HepG2 (cell line): ENCODE measurements around the gene SLC34A2. TPM values are rescaled to one million over a fixed set of nuclear protein-coding genes. Genes with fewer than 3 reads are reported as not detected.
A peak's percentile ranks its signal among the peaks of the same experiment; 100 is the strongest.
"Not testable (repeated sequence)": the region's sequence is repeated elsewhere in the genome, so short reads cannot be mapped to it uniquely, and the experiment has no call there.

ENCODE experiments used
- ATAC-seq: fragments of 200-7000 bp; cut with Tn5 transposase; 3 replicates; pipeline ENCODE4 v1.9.1; 2020; ENCODE audit warnings: mild to moderate bottlenecking, moderate library complexity
- BruUV-seq: library from RNA; stranded (reverse); fragments of 400-500 nt; replicated peaks from 2 replicates; lab custom pipeline; 2021; lab: Mats Ljungman, UMichigan
- CTCF ChIA-PET: fragments of 300-600 bp; formaldehyde crosslinking; extraction: SDS; loops from one replicate; lab custom pipeline; 2021; ENCODE audit warnings: low total read pairs, inconsistent platforms, low intra/inter-chr PET ratio; lab: Yijun Ruan, JAX
- POLR2A ChIA-PET: fragments of 350-600 bp; sonication (Branson Sonifier 250); formaldehyde crosslinking; loops from one replicate; lab custom pipeline; 2020; ENCODE audit warnings: antibody characterized with exemption, inconsistent platforms; lab: Yijun Ruan, JAX
- DNase-seq: peaks from one replicate; pipeline ENCODE4 v3.0.0-alpha.2; 2015; ENCODE audit warnings: low spot score
- FAIRE-seq: peaks from 3 replicates; lab custom pipeline; 2011; peaks lifted over from hg19 to GRCh38; lab: Jason Lieb, UNC
- H2AFZ ChIP-seq: one replicate; pipeline ENCODE4 v1.6.1; 2011; ENCODE audit warnings: low read length, inconsistent platforms
- H3K27ac ChIP-seq: fragments of 300-600 bp; 3 replicates; pipeline ENCODE4 v1.8.0; 2011; ENCODE audit warnings: mixed run types, mild to moderate bottlenecking, mixed read lengths, low read length, inconsistent platforms; ENCODE audit not compliant: insufficient read depth; ENCODE audit errors: extremely low read length
- H3K27me3 ChIP-seq, 2 experiments: fragments of 200-600 bp in 1 of 2; 2 replicates in 1 of 2; 3 replicates in 1 of 2; pipeline versions ENCODE4 v1.6.0 to v1.8.0; 2011; ENCODE audit warnings: low read length in 2 of 2, mild to moderate bottlenecking in 2 of 2, moderate library complexity in 2 of 2, inconsistent platforms in 1 of 2; ENCODE audit not compliant: insufficient read depth in 2 of 2, control insufficient read depth in 1 of 2
- H3K36me3 ChIP-seq, 2 experiments: fragments of 200-600 bp in 1 of 2; replicated peaks in 1 of 2; 2 replicates in 1 of 2; 3 replicates in 1 of 2; pipeline versions ENCODE4 v1.5.1 to v1.8.0; 2011; ENCODE audit warnings: low read length in 2 of 2, inconsistent platforms in 1 of 2; ENCODE audit not compliant: insufficient read depth in 2 of 2, control insufficient read depth in 1 of 2
- H3K4me1 ChIP-seq: 2 replicates; pipeline ENCODE4 v1.5.1; 2012; ENCODE audit warnings: low read length, inconsistent platforms; ENCODE audit not compliant: insufficient read depth
- H3K4me2 ChIP-seq: 2 replicates; pipeline ENCODE4 v1.6.0; 2011; ENCODE audit warnings: low read depth, low read length, inconsistent platforms
- H3K4me3 ChIP-seq, 3 experiments: fragments of 200-600 bp in 1 of 3; sonication (generic), shearing (Covaris generic) in 1 of 3; replicated peaks in 1 of 3; 2 replicates each; pipeline ENCODE4 v1.5.1; 2011 to 2016; ENCODE audit warnings: low read length in 3 of 3, inconsistent platforms in 2 of 3, low read depth in 2 of 3, mild to moderate bottlenecking in 2 of 3, control low read depth in 1 of 3, mixed read lengths in 1 of 3; ENCODE audit not compliant: insufficient read depth in 1 of 3
- H3K79me2 ChIP-seq: one replicate; pipeline ENCODE4 v1.6.1; 2011; ENCODE audit warnings: low read length, inconsistent platforms; ENCODE audit not compliant: insufficient read depth
- H3K9ac ChIP-seq: 2 replicates; pipeline ENCODE4 v1.6.0; 2011; ENCODE audit warnings: mild to moderate bottlenecking, low read depth, low read length, inconsistent platforms; ENCODE audit not compliant: insufficient read depth
- H3K9me3 ChIP-seq: 2 replicates; pipeline ENCODE4 v1.5.1; 2012; ENCODE audit warnings: mild to moderate bottlenecking, low read length
- H4K20me1 ChIP-seq: 2 replicates; pipeline ENCODE4 v1.6.0; 2011; ENCODE audit warnings: inconsistent platforms, mild to moderate bottlenecking, low read length, moderate library complexity; ENCODE audit not compliant: insufficient read depth
- CEBPG ChIP-seq: IDR thresholded peaks from 2 replicates; pipeline ENCODE4 v1.6.1; 2016
- CREB1 ChIP-seq, 2 experiments: fragments of 450-650 bp in 1 of 2; IDR thresholded peaks; 2 replicates each; pipeline ENCODE4 v1.6.1; 2016 to 2017; ENCODE audit warnings: control low read depth in 1 of 2, mild to moderate bottlenecking in 1 of 2, missing compliant biosample characterization in 1 of 2, missing genetic modification characterization in 1 of 2
- FLYWCH1 ChIP-seq: sonication (generic); formaldehyde crosslinking; IDR thresholded peaks from 2 replicates; pipeline ENCODE4 v1.8.1; 2023; ENCODE audit warnings: mild to moderate bottlenecking, missing genetic modification reagents
- NFYB ChIP-seq: sonication (generic); formaldehyde crosslinking; IDR thresholded peaks from 2 replicates; pipeline ENCODE4 v1.4.0; 2020; ENCODE audit warnings: missing genetic modification reagents
- SAP130 ChIP-seq: IDR thresholded peaks from 2 replicates; pipeline ENCODE4 v1.6.1; 2016; ENCODE audit warnings: low read depth
- TBP ChIP-seq: sonication (generic); formaldehyde crosslinking; IDR thresholded peaks from 2 replicates; pipeline ENCODE4 v1.5.0; 2020; ENCODE audit warnings: missing genetic modification reagents
- ZNF260 ChIP-seq: sonication (generic); formaldehyde crosslinking; IDR thresholded peaks from 2 replicates; pipeline ENCODE4 v1.4.0; 2020; ENCODE audit warnings: missing genetic modification reagents, low read depth, mild to moderate bottlenecking, borderline replicate concordance
- ZNF350 ChIP-seq: sonication (generic); formaldehyde crosslinking; IDR thresholded peaks from 2 replicates; pipeline ENCODE4 v1.4.0; 2020; ENCODE audit warnings: mild to moderate bottlenecking, low read depth, missing genetic modification reagents, borderline replicate concordance
- ZNF552 ChIP-seq: sonication (generic); formaldehyde crosslinking; IDR thresholded peaks from 2 replicates; pipeline ENCODE4 v1.9.0; 2022; ENCODE audit warnings: missing genetic modification reagents, mild to moderate bottlenecking, borderline replicate concordance
- ZNF564 ChIP-seq: sonication (generic); formaldehyde crosslinking; IDR thresholded peaks from 2 replicates; pipeline ENCODE4 v1.8.1; 2023; ENCODE audit warnings: mild to moderate bottlenecking, missing genetic modification reagents
- WGBS: methylation state at CpG from one replicate; pipeline ENCODE4 v1.1.6; 2017; ENCODE audit warnings: low lambda C conversion rate; 5-methylcytosine and 5-hydroxymethylcytosine counted together
- in situ Hi-C: cut with HindIII; loops from 2 replicates; pipeline ENCODE4 v1.10.0; 2017; ENCODE audit warnings: low pct_unique_long_range_greater_than_20kb; ENCODE audit not compliant: extremely low pct_ligation_motif_present
- intact Hi-C: fragments of 100-400 bp; cut with micrococcal nuclease; formaldehyde crosslinking; loops from one replicate; pipeline ENCODE4 v1.10.0; 2022; ENCODE audit not compliant: unreplicated experiment
- polyA plus RNA-seq, 8 experiments: library from polyadenylated mRNA; depleted of rRNA in 3 of 8; stranded (reverse) in 7 of 8; unstranded in 1 of 8; fragments of >200 nt; fragmentation: Illumina TruSeq in 4 of 8; extraction: Trizol in 4 of 8; gene quantifications; 2 replicates each; pipeline versions ENCODE4 v1.2.1 to v1.2.3, GENCODE V29; 2011 to 2016; ENCODE audit warnings: low read depth in 4 of 8, missing spikeins in 1 of 8, mixed read lengths in 1 of 8; ENCODE audit not compliant: insufficient read depth in 1 of 8
- total RNA-seq, 5 experiments: library from RNA; depleted of rRNA; stranded (reverse); fragments of >200 nt; fragmentation: Illumina TruSeq; extraction: Trizol; gene quantifications; 2 replicates each; pipeline ENCODE4 v1.2.3, GENCODE V29; 2016; ENCODE audit warnings: low read depth in 1 of 5

SLC34A2 gene
- total and polyA plus RNA-seq, 2 of the 13 experiments (the other 11 are each of a cell fraction or from before 2014, with no cell fraction given) = not detected

GRCh38 chr4:25613613-25614012, 42.0 kb upstream of the SLC34A2 start:
- ATAC-seq, H3K4me1 ChIP-seq, intact Hi-C loops, H3K36me3 ChIP-seq, H3K9me3 ChIP-seq, H2AFZ ChIP-seq, FAIRE-seq, H3K9ac ChIP-seq, CTCF ChIA-PET, H3K4me2 ChIP-seq, in situ Hi-C loops, H3K27ac ChIP-seq, H3K79me2 ChIP-seq, DNase-seq, H3K4me3 ChIP-seq, BruUV-seq, H3K27me3 ChIP-seq, H4K20me1 ChIP-seq, POLR2A ChIA-PET: not testable (repeated sequence)
- 0 out of 2 replicates have a peak, but pooled peaks have one; percentile 15 for TF ChIP-seq NFYB (CRISPR knock-in tag)
- 21% methylated on average over 7 of the region's 9 CpGs for WGBS

GRCh38 chr4:25614807-25615206, 40.8 kb upstream of the SLC34A2 start:
- TF ChIP-seq SAP130 (CRISPR knock-in tag) (no peak), FLYWCH1 (CRISPR knock-in tag) (no peak), NFYB (CRISPR knock-in tag) (no peak), ZNF350 (CRISPR knock-in tag) (no peak), CEBPG (CRISPR knock-in tag) (no peak), ZNF564 (CRISPR knock-in tag) (no peak), TBP (no peak), ZNF552 (CRISPR knock-in tag) (no peak), ZNF260 (no peak), CREB1 (IDR thresholded peaks at IDR 0.05) (no peak), CREB1 (CRISPR knock-in tag; IDR thresholded peaks at IDR 0.05) (no peak)
- BruUV-seq = no TSS peak
- POLR2A ChIA-PET = no interaction called here
- Histone ChIP-seq H3K36me3 (no peaks in the 10 kb centered on the region), H3K4me1 (no peaks in the 10 kb centered on the region), H2AFZ (no peak overlapping the region), H3K4me2 (no peak overlapping the region), H3K9me3 (no peaks in the 10 kb centered on the region), H3K27me3 (no peaks in the 10 kb centered on the region), H3K4me3 (no peak overlapping the region), H4K20me1 (no peaks in the 10 kb centered on the region), H3K9ac (no peak overlapping the region), H3K27ac (no peak overlapping the region), H3K79me2 (no peaks in the 10 kb centered on the region)
- DNase-seq (no peak), FAIRE-seq (no peak), ATAC-seq (no peak)
- WGBS = 59% methylated on average over 6 of the region's 6 CpGs
- in situ Hi-C loops = no loop called here
- intact Hi-C loops = no loop called here
- CTCF ChIA-PET = no interaction called here
